Parathyroid adenoma (tissue), 2 donors: Measurements from ENCODE around the gene PLXNA4.

ENCODE experiments used
- H2AFZ ChIP-seq: fragments of 300-600 bp; sonication (generic); one replicate; pipeline ENCODE4 v1.7.0; 2017; ENCODE audit warnings: antibody characterized with exemption, mild to moderate bottlenecking
- H3K27ac ChIP-seq: fragments of 300-600 bp; sonication (generic); one replicate; pipeline ENCODE4 v1.7.0; 2017
- H3K27me3 ChIP-seq: fragments of 300-600 bp; sonication (generic); one replicate; pipeline ENCODE4 v1.7.0; 2017; ENCODE audit warnings: low read length; ENCODE audit not compliant: control insufficient read depth, insufficient read depth
- H3K36me3 ChIP-seq: fragments of 300-600 bp; sonication (generic); one replicate; pipeline ENCODE4 v1.7.0; 2017; ENCODE audit warnings: low read length; ENCODE audit not compliant: control insufficient read depth, insufficient read depth
- H3K4me1 ChIP-seq: fragments of 300-600 bp; sonication (generic); one replicate; pipeline ENCODE4 v1.7.0; 2017; ENCODE audit warnings: control low read depth
- H3K4me2 ChIP-seq: fragments of 300-600 bp; sonication (generic); one replicate; pipeline ENCODE4 v1.7.0; 2017; ENCODE audit warnings: low read length
- H3K4me3 ChIP-seq: fragments of 300-600 bp; sonication (generic); one replicate; pipeline ENCODE4 v1.7.0; 2017; ENCODE audit warnings: low read depth, low read length
- H3K79me2 ChIP-seq: fragments of 300-600 bp; sonication (generic); one replicate; pipeline ENCODE4 v1.7.0; 2017; ENCODE audit warnings: control low read depth
- H3K9ac ChIP-seq: fragments of 300-600 bp; sonication (generic); one replicate; pipeline ENCODE4 v1.7.0; 2017; ENCODE audit warnings: mild to moderate bottlenecking
- H3K9me3 ChIP-seq: fragments of 300-600 bp; sonication (generic); one replicate; pipeline ENCODE4 v1.7.0; 2017; ENCODE audit warnings: low read length; ENCODE audit not compliant: control insufficient read depth
- TF ChIP-seq, protein P1 (sequence below): fragments of 300-600 bp; sonication (generic); IDR thresholded peaks from one replicate; pipeline ENCODE4 v1.7.0; 2017; ENCODE audit warnings: antibody characterized with exemption, mild to moderate bottlenecking
- donor health status: primary hyperparathyroidism.

Gene PLXNA4

DNA sequence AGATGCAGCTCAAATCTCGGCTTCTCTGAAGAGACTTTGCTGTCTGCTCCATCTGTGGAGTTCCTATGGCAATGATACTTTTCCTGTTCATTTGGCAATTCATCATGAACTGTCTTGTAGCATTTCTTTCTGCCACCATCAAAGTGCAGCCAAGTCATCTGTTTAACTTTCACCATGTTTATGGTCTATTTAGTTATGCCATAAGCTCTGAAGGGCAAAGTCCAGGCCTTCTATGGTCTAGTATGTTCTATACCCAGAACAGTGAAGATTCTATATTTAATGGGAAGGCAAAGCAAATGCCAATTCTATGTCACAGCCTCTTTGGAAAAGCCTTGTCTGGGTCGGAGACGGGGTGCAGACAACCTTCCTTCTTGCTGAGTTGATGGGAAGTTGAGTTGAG is 472.6 kb downstream of the PLXNA4 start:
- Histone ChIP-seq H2AFZ (no peak overlapping the region), H3K79me2 (no peaks in the 10 kb centered on the region), H3K4me1 (no peaks in the 10 kb centered on the region), H3K36me3 (no peaks in the 10 kb centered on the region), H3K4me3 (no peak overlapping the region), H3K27ac (no peak overlapping the region), H3K9me3 (no peaks in the 10 kb centered on the region), H3K4me2 (no peak overlapping the region), H3K9ac (no peak overlapping the region), H3K27me3 (no peaks in the 10 kb centered on the region)
- TF ChIP-seq, protein P1, sequence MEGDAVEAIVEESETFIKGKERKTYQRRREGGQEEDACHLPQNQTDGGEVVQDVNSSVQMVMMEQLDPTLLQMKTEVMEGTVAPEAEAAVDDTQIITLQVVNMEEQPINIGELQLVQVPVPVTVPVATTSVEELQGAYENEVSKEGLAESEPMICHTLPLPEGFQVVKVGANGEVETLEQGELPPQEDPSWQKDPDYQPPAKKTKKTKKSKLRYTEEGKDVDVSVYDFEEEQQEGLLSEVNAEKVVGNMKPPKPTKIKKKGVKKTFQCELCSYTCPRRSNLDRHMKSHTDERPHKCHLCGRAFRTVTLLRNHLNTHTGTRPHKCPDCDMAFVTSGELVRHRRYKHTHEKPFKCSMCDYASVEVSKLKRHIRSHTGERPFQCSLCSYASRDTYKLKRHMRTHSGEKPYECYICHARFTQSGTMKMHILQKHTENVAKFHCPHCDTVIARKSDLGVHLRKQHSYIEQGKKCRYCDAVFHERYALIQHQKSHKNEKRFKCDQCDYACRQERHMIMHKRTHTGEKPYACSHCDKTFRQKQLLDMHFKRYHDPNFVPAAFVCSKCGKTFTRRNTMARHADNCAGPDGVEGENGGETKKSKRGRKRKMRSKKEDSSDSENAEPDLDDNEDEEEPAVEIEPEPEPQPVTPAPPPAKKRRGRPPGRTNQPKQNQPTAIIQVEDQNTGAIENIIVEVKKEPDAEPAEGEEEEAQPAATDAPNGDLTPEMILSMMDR = no peak

DNA sequence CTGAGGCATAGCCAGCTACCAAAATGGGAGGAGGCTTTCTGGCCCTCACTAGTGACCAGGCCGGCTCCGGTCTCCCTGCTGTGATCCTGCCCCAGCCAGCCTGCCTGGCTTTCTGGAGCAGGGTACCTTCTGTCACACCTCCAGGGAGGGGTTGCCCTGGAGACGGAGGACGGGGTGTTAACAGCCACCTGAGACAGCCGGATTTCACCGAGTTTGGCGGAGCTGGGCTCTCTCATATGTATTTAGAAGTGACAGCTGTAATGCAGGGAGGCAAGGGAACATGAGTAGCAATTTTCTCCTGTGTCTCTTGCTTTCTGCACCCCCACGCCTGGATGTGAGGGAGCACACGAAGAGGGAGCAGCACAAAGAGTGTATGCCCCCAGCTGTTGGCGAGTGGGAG is 473.3 kb downstream of the PLXNA4 start:
- Histone ChIP-seq H3K27me3 (no peaks in the 10 kb centered on the region), H3K4me3 (no peak overlapping the region), H3K4me2 (no peak overlapping the region), H3K27ac (no peak overlapping the region), H3K36me3 (no peaks in the 10 kb centered on the region), H3K79me2 (no peaks in the 10 kb centered on the region), H3K4me1 (no peaks in the 10 kb centered on the region), H2AFZ (no peak overlapping the region), H3K9ac (no peak overlapping the region), H3K9me3 (no peaks in the 10 kb centered on the region)
- TF ChIP-seq, protein P1 = no peak

DNA sequence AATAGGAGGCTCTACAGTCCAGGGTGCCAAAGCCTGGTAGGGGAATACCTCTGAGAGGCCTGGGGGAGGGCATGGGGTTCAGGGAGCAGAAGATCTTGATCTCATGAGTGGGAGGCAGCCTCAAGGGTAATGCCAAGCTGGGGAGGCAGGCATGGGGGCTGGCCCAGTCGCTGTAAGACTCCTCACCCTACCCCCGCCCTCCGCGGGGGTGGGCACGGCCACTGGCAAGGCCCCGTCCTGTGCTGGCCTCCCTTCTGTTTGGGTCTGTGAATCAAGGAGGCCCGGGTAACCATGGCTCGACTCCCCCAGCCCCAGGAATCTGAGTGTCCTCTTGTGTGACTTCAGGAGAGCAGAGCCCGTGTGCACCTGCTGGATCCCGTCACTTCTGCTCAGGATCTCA is 473.9 kb downstream of the PLXNA4 start:
- Histone ChIP-seq H2AFZ (no peak overlapping the region), H3K27ac (no peak overlapping the region), H3K4me3 (no peak overlapping the region), H3K27me3 (no peaks in the 10 kb centered on the region), H3K4me2 (no peak overlapping the region), H3K9me3 (no peaks in the 10 kb centered on the region), H3K36me3 (no peaks in the 10 kb centered on the region), H3K79me2 (no peaks in the 10 kb centered on the region), H3K9ac (no peak overlapping the region), H3K4me1 (no peaks in the 10 kb centered on the region)
- TF ChIP-seq, protein P1 = no peak

DNA sequence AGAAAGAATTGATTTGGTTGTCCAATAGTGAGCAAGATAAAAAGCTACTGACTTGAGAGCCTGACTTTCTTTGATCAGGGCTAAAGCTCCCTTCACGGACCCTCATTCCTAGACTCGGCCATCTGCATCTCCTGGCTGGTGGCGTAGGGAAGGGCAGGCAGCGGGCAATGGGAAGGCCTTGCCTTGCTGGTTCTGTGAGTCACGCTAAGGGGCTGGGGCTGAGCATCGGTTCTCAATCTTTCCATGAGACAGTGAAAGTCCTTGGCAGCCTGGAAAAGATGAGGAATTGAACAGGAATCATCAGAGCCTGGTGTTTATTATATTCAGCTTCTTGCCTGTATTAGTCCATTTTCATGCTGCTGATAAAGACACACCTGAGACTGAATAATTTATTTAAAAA is 475.3 kb downstream of the PLXNA4 start:
- TF ChIP-seq, protein P1 = no peak
- Histone ChIP-seq H3K4me1 (no peaks in the 10 kb centered on the region), H3K9me3 (no peaks in the 10 kb centered on the region), H3K4me2 (no peak overlapping the region), H3K36me3 (no peaks in the 10 kb centered on the region), H3K4me3 (no peak overlapping the region), H3K9ac (no peak overlapping the region), H3K27me3 (no peaks in the 10 kb centered on the region), H3K27ac (no peak overlapping the region), H3K79me2 (no peaks in the 10 kb centered on the region), H2AFZ (no peak overlapping the region)

DNA sequence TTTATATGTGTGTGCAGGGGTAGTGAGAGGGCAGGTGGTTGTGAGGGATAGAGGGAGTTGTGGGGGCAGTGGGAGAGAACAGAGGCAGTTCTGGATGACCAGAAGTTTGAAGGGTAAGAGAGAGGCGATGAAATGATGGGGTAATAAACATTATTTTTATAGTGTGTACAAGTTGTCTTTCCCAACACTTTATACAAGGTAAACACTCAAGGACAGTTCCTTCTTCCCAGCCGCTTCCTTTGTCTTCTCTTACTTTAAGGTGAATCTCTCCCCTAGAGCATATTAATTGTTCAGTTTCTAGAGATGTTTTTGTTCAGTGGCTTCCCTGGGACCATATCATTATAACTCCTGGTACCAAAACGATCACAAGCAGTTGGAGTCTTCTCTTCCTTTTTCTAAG is 475.8 kb downstream of the PLXNA4 start:
- Histone ChIP-seq H3K27me3 (no peaks in the 10 kb centered on the region), H3K27ac (no peak overlapping the region), H3K4me2 (no peak overlapping the region), H3K9ac (no peak overlapping the region), H2AFZ (no peak overlapping the region), H3K36me3 (no peaks in the 10 kb centered on the region), H3K4me1 (no peaks in the 10 kb centered on the region), H3K9me3 (no peaks in the 10 kb centered on the region), H3K79me2 (no peaks in the 10 kb centered on the region), H3K4me3 (no peak overlapping the region)
- TF ChIP-seq, protein P1 = no peak
